Measurements from ENCODE around the gene WDR18. TPM values are rescaled to one million over a fixed set of nuclear protein-coding genes. Genes with fewer than 3 reads are reported as not detected.

Gene WDR18
- total RNA-seq, 1 experiment from 2014 or later = 56.7 TPM

DNA sequence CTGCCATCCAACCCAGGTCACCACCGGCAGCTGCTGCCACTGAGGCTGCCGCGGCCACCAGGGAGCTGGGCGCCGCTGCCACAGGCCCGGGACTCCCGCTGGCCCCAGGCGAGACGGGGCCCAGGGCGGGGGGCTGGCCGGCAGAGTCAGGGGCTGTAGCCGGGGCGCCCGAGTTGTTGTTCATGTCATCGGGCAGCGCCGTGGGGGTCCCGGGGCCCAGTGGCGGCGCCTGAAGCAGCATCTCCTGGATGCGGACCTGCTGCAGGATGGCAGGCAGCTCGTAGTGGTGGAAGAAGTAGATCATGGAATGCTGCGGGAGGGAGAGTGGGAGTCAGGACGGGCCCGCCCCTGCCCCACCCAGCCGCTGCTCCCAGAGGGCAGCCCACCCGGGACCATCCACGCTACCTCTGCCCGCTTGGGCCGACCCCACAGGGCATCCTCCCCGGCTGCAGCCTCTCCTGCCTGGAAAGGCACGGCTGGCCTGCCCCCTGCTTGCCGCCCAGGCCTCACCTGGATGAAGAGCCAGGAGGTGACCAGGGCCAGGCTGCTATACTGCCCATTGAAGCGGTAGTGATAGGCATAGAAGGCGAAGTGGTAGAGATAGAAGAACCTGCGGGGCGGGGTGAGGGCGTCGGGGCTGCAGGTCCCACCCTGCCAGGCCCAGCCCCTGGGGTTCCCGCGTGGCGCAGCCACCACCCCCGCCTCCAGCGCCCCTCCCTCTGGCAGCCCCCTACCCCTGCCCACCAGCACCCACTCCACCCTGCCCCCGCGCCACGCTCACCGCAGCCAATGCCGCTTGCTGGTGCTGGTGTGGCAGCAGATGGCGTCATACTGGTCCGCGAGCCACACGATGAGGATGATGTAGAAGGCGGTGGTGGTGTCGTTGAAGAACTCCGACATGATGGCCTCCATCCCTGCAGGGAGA, 26.7 kb downstream of the WDR18 start:
- Histone ChIP-seq H2AFZ (ENCODE audit: low read length) (no peak overlapping the region), H3K4me2 (ENCODE audit: low read length) (no peak overlapping the region), H3K27ac (ENCODE audit: low read length) (no peak overlapping the region), H3K9ac (ENCODE audit: low read length) (no peak overlapping the region), H3K9me3 (ENCODE audit: low read length) (no peaks in the 10 kb centered on the region), H3K9me2 (replicated peaks; ENCODE audit: low read length) (no peaks in the 10 kb centered on the region), H4K20me1 (ENCODE audit: low read length) (peaks cover 9% of the 10 kb centered on the region), H3K4me1 (ENCODE audit: insufficient read depth, low read length) (no peaks in the 10 kb centered on the region), H3K4me3 (ENCODE audit: low read length) (no peak overlapping the region), H3K79me2 (ENCODE audit: low read length) (peaks cover 18% of the 10 kb centered on the region), H3K36me3 (ENCODE audit: low read depth, low read length) (no peaks in the 10 kb centered on the region), H3K27me3 (ENCODE audit: low read length) (no peaks in the 10 kb centered on the region), H3F3A (ENCODE audit: low read length, unreplicated experiment) (no peaks in the 10 kb centered on the region)
- DNase-seq (no peak), ATAC-seq (no peak)
- ChIA-PET CTCF (no interaction called here), POLR2A (ENCODE audit: unreplicated experiment) (no interaction called here)
- TF ChIP-seq EZH2phosphoT487 (IDR thresholded peaks at IDR 0.05; ENCODE audit: borderline replicate concordance, low read length) (no peak), EZH2 (IDR thresholded peaks at IDR 0.05; ENCODE audit: low read length, unreplicated experiment) (no peak)
- TF ChIP-seq, protein P1, sequence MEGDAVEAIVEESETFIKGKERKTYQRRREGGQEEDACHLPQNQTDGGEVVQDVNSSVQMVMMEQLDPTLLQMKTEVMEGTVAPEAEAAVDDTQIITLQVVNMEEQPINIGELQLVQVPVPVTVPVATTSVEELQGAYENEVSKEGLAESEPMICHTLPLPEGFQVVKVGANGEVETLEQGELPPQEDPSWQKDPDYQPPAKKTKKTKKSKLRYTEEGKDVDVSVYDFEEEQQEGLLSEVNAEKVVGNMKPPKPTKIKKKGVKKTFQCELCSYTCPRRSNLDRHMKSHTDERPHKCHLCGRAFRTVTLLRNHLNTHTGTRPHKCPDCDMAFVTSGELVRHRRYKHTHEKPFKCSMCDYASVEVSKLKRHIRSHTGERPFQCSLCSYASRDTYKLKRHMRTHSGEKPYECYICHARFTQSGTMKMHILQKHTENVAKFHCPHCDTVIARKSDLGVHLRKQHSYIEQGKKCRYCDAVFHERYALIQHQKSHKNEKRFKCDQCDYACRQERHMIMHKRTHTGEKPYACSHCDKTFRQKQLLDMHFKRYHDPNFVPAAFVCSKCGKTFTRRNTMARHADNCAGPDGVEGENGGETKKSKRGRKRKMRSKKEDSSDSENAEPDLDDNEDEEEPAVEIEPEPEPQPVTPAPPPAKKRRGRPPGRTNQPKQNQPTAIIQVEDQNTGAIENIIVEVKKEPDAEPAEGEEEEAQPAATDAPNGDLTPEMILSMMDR (conservative IDR thresholded peaks at IDR 0.05; ENCODE audit: low read depth, low read length) = no peak
- BruUV-seq (replicated peaks) = no TSS peak
- intact Hi-C loops (cut with micrococcal nuclease) = no loop called here

- POLR2A ChIA-PET (ENCODE audit: unreplicated experiment) = no interaction called here
- intact Hi-C loops (cut with micrococcal nuclease) = no loop called here
- CTCF ChIA-PET = no interaction called here
Observed at GRCh38 chr19:1011831-1012333, 27.7 kb downstream of the WDR18 start.

More at GRCh38 chr19:1011831-1012333, 27.7 kb downstream of the WDR18 start:
- H3K4me2 ChIP-seq (ENCODE audit: low read length) = no peak overlapping the region
- no peak for ATAC-seq
- TF ChIP-seq, protein P1 (conservative IDR thresholded peaks at IDR 0.05; ENCODE audit: low read depth, low read length) = no peak
- TF ChIP-seq EZH2 (IDR thresholded peaks at IDR 0.05; ENCODE audit: low read length, unreplicated experiment) (no peak), EZH2phosphoT487 (IDR thresholded peaks at IDR 0.05; ENCODE audit: borderline replicate concordance, low read length) (no peak)
- BruUV-seq (replicated peaks) = no TSS peak
- H3K9ac ChIP-seq (ENCODE audit: low read length) = no peak overlapping the region
- DNase-seq = no peak
- no peak overlapping the region for H3K27ac ChIP-seq (ENCODE audit: low read length)
- peaks cover 18% of the 10 kb centered on the region for H4K20me1 ChIP-seq (ENCODE audit: low read length)
- H3K36me3 ChIP-seq (ENCODE audit: low read depth, low read length) = no peaks in the 10 kb centered on the region
- peaks cover 5% of the 10 kb centered on the region for H3K4me1 ChIP-seq (ENCODE audit: insufficient read depth, low read length)
- no peaks in the 10 kb centered on the region for H3F3A ChIP-seq (ENCODE audit: low read length, unreplicated experiment)
- no peaks in the 10 kb centered on the region for H3K9me2 ChIP-seq (replicated peaks; ENCODE audit: low read length)
- peaks cover 28% of the 10 kb centered on the region for H3K79me2 ChIP-seq (ENCODE audit: low read length)
- H2AFZ ChIP-seq (ENCODE audit: low read length) = no peak overlapping the region
- H3K4me3 ChIP-seq (ENCODE audit: low read length) = no peak overlapping the region
- H3K27me3 ChIP-seq (ENCODE audit: low read length) = no peaks in the 10 kb centered on the region
- H3K9me3 ChIP-seq (ENCODE audit: low read length) = no peaks in the 10 kb centered on the region
